Ishikawa (cell line): ENCODE measurements around the gene TRERF1.

Source experiments
- CEBPB ChIP-seq: IDR thresholded peaks from 2 replicates; pipeline ENCODE4 v1.6.1; 2012
- EGR1 ChIP-seq: IDR thresholded peaks from 2 replicates; pipeline ENCODE4 v1.6.1; 2012
- EP300 ChIP-seq: IDR thresholded peaks from 2 replicates; pipeline ENCODE4 v1.6.1; 2012; ENCODE audit warnings: borderline replicate concordance
- FOXM1 ChIP-seq: IDR thresholded peaks from 2 replicates; pipeline ENCODE4 v1.6.1; 2012; ENCODE audit warnings: low read depth, borderline replicate concordance
- RAD21 ChIP-seq: IDR thresholded peaks from 2 replicates; pipeline ENCODE4 v1.6.1; 2012; ENCODE audit warnings: low read depth
- TAF1 ChIP-seq: IDR thresholded peaks from 2 replicates; pipeline ENCODE4 v1.6.1; 2012; ENCODE audit warnings: low read depth, mild to moderate bottlenecking
- YY1 ChIP-seq: IDR thresholded peaks from 2 replicates; pipeline ENCODE4 v1.6.1; 2012; ENCODE audit warnings: low read depth
- ZBTB7A ChIP-seq: IDR thresholded peaks from 2 replicates; pipeline ENCODE4 v1.6.1; 2012; ENCODE audit warnings: low read depth
- TF ChIP-seq, protein P1 (sequence below): IDR thresholded peaks from 2 replicates; pipeline ENCODE4 v1.6.1; 2012
- TF ChIP-seq, protein P2 (sequence below): IDR thresholded peaks from 2 replicates; pipeline ENCODE4 v1.6.1; 2012; ENCODE audit warnings: low read depth, mild to moderate bottlenecking

- no peak for TF ChIP-seq FOXM1
- TF ChIP-seq EP300, result no peak
- no peak for TF ChIP-seq RAD21
- TF ChIP-seq YY1, result no peak
- TF ChIP-seq, protein P1, sequence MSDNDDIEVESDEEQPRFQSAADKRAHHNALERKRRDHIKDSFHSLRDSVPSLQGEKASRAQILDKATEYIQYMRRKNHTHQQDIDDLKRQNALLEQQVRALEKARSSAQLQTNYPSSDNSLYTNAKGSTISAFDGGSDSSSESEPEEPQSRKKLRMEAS, result no peak
- TF ChIP-seq, protein P2, sequence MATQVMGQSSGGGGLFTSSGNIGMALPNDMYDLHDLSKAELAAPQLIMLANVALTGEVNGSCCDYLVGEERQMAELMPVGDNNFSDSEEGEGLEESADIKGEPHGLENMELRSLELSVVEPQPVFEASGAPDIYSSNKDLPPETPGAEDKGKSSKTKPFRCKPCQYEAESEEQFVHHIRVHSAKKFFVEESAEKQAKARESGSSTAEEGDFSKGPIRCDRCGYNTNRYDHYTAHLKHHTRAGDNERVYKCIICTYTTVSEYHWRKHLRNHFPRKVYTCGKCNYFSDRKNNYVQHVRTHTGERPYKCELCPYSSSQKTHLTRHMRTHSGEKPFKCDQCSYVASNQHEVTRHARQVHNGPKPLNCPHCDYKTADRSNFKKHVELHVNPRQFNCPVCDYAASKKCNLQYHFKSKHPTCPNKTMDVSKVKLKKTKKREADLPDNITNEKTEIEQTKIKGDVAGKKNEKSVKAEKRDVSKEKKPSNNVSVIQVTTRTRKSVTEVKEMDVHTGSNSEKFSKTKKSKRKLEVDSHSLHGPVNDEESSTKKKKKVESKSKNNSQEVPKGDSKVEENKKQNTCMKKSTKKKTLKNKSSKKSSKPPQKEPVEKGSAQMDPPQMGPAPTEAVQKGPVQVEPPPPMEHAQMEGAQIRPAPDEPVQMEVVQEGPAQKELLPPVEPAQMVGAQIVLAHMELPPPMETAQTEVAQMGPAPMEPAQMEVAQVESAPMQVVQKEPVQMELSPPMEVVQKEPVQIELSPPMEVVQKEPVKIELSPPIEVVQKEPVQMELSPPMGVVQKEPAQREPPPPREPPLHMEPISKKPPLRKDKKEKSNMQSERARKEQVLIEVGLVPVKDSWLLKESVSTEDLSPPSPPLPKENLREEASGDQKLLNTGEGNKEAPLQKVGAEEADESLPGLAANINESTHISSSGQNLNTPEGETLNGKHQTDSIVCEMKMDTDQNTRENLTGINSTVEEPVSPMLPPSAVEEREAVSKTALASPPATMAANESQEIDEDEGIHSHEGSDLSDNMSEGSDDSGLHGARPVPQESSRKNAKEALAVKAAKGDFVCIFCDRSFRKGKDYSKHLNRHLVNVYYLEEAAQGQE, result no peak
- TF ChIP-seq TAF1, result no peak
- TF ChIP-seq CEBPB, result no peak
- TF ChIP-seq EGR1, result no peak
- no peak for TF ChIP-seq ZBTB7A
Observed at GRCh38 chr6:42482174-42482573, 30.4 kb upstream of the TRERF1 start.
